ENCODE data around the gene RDH5. TPM values are rescaled to one million over a fixed set of nuclear protein-coding genes. Genes with fewer than 3 reads are reported as not detected.
A peak's percentile ranks its signal among the peaks of the same experiment; 100 is the strongest.

The RDH5 gene
- total RNA-seq, 4 donors from 2014 or later = 5.7 to 15.3 (median 9.5) TPM

GRCh38 chr12:55696141-55696540 lies 24.1 kb upstream of the RDH5 start:
- Histone ChIP-seq H3K4me1 (no peaks in the 10 kb centered on the region), H3K9me3 (no peaks in the 10 kb centered on the region), H3K27ac (no peak overlapping the region), H3K27me3 (no peaks in the 10 kb centered on the region), H3K36me3 (peaks cover 6% of the 10 kb centered on the region), H3K4me3 (no peak overlapping the region)
- DNase-seq (ENCODE audit: low spot score in 2 of 2) = peak in 1 of 2 donors; percentile 48
- 89% methylated on average over 6 of the region's 6 CpGs for WGBS
- TF ChIP-seq POLR2A (IDR thresholded peaks at IDR 0.05) (no peak), EP300 (IDR thresholded peaks at IDR 0.05) (no peak), POLR2AphosphoS5 (IDR thresholded peaks at IDR 0.05) (no peak)
- TF ChIP-seq, protein P1, sequence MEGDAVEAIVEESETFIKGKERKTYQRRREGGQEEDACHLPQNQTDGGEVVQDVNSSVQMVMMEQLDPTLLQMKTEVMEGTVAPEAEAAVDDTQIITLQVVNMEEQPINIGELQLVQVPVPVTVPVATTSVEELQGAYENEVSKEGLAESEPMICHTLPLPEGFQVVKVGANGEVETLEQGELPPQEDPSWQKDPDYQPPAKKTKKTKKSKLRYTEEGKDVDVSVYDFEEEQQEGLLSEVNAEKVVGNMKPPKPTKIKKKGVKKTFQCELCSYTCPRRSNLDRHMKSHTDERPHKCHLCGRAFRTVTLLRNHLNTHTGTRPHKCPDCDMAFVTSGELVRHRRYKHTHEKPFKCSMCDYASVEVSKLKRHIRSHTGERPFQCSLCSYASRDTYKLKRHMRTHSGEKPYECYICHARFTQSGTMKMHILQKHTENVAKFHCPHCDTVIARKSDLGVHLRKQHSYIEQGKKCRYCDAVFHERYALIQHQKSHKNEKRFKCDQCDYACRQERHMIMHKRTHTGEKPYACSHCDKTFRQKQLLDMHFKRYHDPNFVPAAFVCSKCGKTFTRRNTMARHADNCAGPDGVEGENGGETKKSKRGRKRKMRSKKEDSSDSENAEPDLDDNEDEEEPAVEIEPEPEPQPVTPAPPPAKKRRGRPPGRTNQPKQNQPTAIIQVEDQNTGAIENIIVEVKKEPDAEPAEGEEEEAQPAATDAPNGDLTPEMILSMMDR (IDR thresholded peaks at IDR 0.05) = no peak

DNA sequence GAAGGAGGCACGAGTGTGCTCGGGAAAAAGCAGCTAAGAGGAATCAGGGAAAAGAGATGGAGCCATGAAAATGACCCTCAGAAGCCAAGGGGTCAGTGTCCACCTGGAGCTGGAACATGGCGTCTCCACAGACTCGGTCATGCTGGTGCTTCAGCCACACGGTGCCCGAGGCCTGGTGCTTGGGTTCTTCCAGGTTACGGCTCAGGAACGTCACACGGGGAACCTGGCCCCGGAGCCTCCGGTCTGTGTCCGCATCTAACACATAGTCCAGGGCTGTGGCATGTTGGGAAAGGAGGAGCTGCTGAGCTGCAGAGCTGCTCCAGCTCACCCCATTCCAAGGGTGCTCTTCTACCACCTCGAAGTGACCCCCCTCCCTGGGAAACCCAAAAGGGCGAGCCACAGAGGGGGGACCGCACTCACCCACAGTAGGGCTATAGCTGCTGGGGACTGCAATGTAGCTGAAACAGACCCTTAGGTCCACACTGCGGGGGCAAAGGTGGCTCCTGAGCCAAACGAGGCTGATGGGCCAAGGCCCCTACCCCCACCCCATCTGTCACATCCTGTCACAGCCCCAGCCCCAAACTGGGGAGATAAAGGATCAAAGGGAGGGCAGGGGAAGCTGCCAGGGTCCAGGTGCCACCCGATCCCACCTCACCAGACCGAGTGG lies 23.3 kb upstream of the RDH5 start:
- no peaks in the 10 kb centered on the region for H3K4me1 ChIP-seq
- no peak overlapping the region for H3K4me3 ChIP-seq
- H3K9me3 ChIP-seq = no peaks in the 10 kb centered on the region
- DNase-seq (ENCODE audit: low spot score in 2 of 2) = peak in 1 of 2 donors; percentile 46
- WGBS = 89% methylated on average over 16 of the region's 19 CpGs
- no peak overlapping the region for H3K27ac ChIP-seq
- H3K36me3 ChIP-seq = peaks cover 6% of the 10 kb centered on the region
- no peaks in the 10 kb centered on the region for H3K27me3 ChIP-seq
- TF ChIP-seq POLR2AphosphoS5 (IDR thresholded peaks at IDR 0.05) (no peak), POLR2A (IDR thresholded peaks at IDR 0.05) (no peak), EP300 (IDR thresholded peaks at IDR 0.05) (no peak)
- TF ChIP-seq, protein P1 (IDR thresholded peaks at IDR 0.05) = no peak

DNA sequence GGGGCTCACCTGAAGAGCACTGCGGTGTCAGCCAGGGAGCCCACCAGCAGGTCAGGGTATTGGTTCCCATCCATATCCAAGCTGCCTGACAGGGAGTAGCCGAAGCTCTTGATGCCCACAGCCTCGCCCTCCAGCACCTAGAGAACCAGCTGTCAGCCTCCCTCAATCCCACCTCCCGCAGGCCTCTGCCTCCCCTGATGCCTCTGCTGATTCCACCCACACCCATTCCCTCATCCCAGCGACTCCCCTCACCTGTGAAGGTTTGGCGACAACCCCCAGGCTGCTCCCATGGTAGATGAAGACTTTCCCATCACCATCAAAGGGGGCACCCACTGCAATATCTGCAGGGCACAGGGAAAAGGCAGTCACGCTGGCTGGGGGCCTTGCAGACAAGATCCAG lies 22.5 kb upstream of the RDH5 start:
- H3K27me3 ChIP-seq = no peaks in the 10 kb centered on the region
- peak in 1 of 2 donors; percentile 43 for DNase-seq (ENCODE audit: low spot score in 2 of 2)
- no peaks in the 10 kb centered on the region for H3K9me3 ChIP-seq
- H3K36me3 ChIP-seq = peaks cover 6% of the 10 kb centered on the region
- H3K4me3 ChIP-seq = no peak overlapping the region
- H3K27ac ChIP-seq = no peak overlapping the region
- TF ChIP-seq POLR2A (IDR thresholded peaks at IDR 0.05) (no peak), POLR2AphosphoS5 (IDR thresholded peaks at IDR 0.05) (no peak), EP300 (IDR thresholded peaks at IDR 0.05) (no peak)
- TF ChIP-seq, protein P1 (IDR thresholded peaks at IDR 0.05) = no peak
- WGBS = 80% methylated on average over 5 of the region's 7 CpGs
- no peaks in the 10 kb centered on the region for H3K4me1 ChIP-seq

DNA sequence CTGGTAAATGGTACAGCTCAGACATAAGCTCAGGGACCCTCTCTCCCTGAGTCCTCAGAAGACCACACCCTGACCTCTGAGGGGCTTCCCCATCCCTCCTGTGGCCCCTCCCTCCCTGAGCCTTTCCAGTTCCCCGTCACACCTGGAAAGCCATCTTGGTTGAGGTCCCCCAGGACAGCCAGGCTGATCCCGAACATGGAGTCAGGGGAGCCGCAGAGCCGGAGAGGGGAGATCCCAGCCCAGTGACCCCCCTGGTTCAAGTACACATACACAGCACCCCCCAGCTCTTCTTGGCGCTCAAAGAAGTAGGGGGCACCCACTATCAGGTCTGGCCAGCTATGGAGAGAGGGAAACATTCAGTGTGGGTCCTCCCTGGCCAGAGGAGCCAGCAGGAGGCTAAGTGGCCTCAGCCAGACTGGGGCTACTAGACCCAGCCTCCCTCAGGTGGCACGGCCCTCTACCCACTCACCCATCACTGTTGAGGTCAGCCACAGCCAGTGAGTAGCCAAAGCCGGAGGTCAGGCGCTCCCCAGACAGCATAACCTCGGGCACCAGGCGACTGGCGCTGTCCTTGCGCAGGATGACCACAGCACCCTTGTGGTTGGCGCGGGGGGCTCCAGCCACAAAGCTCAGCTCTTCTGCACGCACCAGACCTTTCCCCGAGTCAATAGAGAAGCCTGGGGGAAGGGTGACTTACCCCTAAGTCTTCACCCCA lies 21.8 kb upstream of the RDH5 start:
- no peaks in the 10 kb centered on the region for H3K4me1 ChIP-seq
- no peak overlapping the region for H3K27ac ChIP-seq
- TF ChIP-seq, protein P1 (IDR thresholded peaks at IDR 0.05) = no peak
- no peak for TF ChIP-seq EP300 (IDR thresholded peaks at IDR 0.05)
- TF ChIP-seq POLR2A (IDR thresholded peaks at IDR 0.05) = no peak
- TF ChIP-seq POLR2AphosphoS5 (IDR thresholded peaks at IDR 0.05) = no peak
- DNase-seq (ENCODE audit: low spot score in 2 of 2) = peak in 1 of 2 donors; percentile 55
- WGBS = 95% methylated on average over 4 of the region's 16 CpGs
- H3K36me3 ChIP-seq = peaks cover 6% of the 10 kb centered on the region
- no peak overlapping the region for H3K4me3 ChIP-seq
- H3K9me3 ChIP-seq = no peaks in the 10 kb centered on the region
- H3K27me3 ChIP-seq = no peaks in the 10 kb centered on the region

GRCh38 chr12:55698965-55699364 lies 21.2 kb upstream of the RDH5 start:
- TF ChIP-seq, protein P1 (IDR thresholded peaks at IDR 0.05) = no peak
- TF ChIP-seq EP300 (IDR thresholded peaks at IDR 0.05) (no peak), POLR2AphosphoS5 (IDR thresholded peaks at IDR 0.05) (no peak), POLR2A (IDR thresholded peaks at IDR 0.05) (no peak)
- 91% methylated on average over 1 of the region's 1 CpG for WGBS
- Histone ChIP-seq H3K9me3 (no peaks in the 10 kb centered on the region), H3K27me3 (no peaks in the 10 kb centered on the region), H3K27ac (no peak overlapping the region), H3K4me3 (no peak overlapping the region), H3K36me3 (peaks cover 3% of the 10 kb centered on the region), H3K4me1 (no peaks in the 10 kb centered on the region)
- DNase-seq (ENCODE audit: low spot score in 2 of 2) = peak in 1 of 2 donors; percentile 39

Data from suprapubic skin (tissue), 4 donors.